OCI-LY1 (cell line): ENCODE measurements around the gene CHRM1.

Experiments used
- CTCF ChIP-seq: fragments of 200-600 bp; sonication (generic), shearing (Covaris generic); IDR thresholded peaks from 2 replicates; pipeline ENCODE4 v1.5.1; 2017; ENCODE audit warnings: mild to moderate bottlenecking, antibody characterized with exemption, low read length, moderate library complexity, mixed read lengths
- EZH2 ChIP-seq: fragments of 200-600 bp; sonication (generic), shearing (Covaris generic); IDR thresholded peaks from 2 replicates; pipeline ENCODE4 v1.8.0; 2017; ENCODE audit warnings: borderline replicate concordance, mixed run types, mild to moderate bottlenecking, antibody characterized with exemption, low read length, moderate library complexity, mixed read lengths

GRCh38 chr11:62921573-62922188, 518 bp upstream of the CHRM1 start:
- TF ChIP-seq CTCF (no peak), EZH2 (no peak)
